ENCODE measurements around the gene MYO1H. TPM values are rescaled to one million over a fixed set of nuclear protein-coding genes. Genes with fewer than 3 reads are reported as not detected.
A peak's percentile ranks its signal among the peaks of the same experiment; 100 is the strongest.
"Not testable (repeated sequence)": the region's sequence is repeated elsewhere in the genome, so short reads cannot be mapped to it uniquely, and the experiment has no call there.

The MYO1H gene
- total and polyA plus RNA-seq, 8 donors = 0.20 to 0.93 (median 0.32) TPM

DNA sequence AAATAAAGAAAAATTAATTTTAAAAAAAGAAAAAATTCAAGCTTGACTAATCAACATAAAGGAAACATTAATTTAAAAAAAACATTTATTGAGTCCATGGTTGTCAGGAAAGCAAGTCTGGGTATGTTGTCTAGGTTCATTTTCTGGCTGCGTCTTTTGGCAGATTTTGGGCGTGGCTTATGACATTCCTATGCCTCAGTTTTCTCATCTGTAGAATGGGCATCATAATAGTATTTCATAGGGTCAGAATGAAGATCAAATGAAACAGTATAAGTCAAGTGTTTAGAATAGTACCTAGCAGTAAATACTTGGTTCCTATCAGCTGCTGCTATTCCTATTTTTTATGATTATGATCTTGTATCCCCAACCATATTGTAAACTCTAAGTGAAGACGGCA, 40.5 kb downstream of the MYO1H start:
- no peak for ATAC-seq
- H3K27me3 ChIP-seq = peaks cover 0 to 14% of the 10 kb centered on the region in 2 donors
- peaks cover 0 to 6% of the 10 kb centered on the region in 2 donors for H3K4me1 ChIP-seq
- no peak for DNase-seq
- no peaks in the 10 kb centered on the region for H3K9me3 ChIP-seq
- no peak overlapping the region for H3K27ac ChIP-seq
- TF ChIP-seq, protein P1, sequence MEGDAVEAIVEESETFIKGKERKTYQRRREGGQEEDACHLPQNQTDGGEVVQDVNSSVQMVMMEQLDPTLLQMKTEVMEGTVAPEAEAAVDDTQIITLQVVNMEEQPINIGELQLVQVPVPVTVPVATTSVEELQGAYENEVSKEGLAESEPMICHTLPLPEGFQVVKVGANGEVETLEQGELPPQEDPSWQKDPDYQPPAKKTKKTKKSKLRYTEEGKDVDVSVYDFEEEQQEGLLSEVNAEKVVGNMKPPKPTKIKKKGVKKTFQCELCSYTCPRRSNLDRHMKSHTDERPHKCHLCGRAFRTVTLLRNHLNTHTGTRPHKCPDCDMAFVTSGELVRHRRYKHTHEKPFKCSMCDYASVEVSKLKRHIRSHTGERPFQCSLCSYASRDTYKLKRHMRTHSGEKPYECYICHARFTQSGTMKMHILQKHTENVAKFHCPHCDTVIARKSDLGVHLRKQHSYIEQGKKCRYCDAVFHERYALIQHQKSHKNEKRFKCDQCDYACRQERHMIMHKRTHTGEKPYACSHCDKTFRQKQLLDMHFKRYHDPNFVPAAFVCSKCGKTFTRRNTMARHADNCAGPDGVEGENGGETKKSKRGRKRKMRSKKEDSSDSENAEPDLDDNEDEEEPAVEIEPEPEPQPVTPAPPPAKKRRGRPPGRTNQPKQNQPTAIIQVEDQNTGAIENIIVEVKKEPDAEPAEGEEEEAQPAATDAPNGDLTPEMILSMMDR (IDR thresholded peaks at IDR 0.05) = no peak
- no peak overlapping the region for H3K4me3 ChIP-seq
- no peaks in the 10 kb centered on the region for H3K36me3 ChIP-seq
- intact Hi-C loops (cut with DNase I) = loop anchor here in 1 of 2 donors (5.0 to 10.0 kb wide), 2 partner anchors 121 to 273 kb away; partner anchors contain the start of gene ACACB

DNA sequence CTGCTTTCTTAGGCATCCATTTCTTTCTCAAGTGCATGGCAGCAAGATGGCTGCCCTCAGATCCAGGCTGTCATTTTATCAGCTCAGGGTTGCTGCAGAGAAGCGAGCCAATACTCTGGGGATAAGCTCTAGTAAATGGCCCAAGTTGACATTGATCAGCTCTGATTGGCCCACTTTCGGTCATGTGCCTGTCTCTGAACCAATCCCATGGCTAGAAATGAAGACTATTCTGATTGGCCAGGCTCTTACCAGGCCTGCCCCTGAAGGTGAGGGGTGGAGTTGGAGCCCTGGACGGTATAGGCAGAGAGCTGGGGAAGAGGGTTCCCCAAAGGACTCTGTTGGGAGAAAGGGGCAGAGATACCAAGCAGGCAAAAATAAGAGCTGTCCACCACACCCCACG, 41.4 kb downstream of the MYO1H start:
- ATAC-seq (no peak), DNase-seq (no peak)
- Histone ChIP-seq H3K9me3 (no peaks in the 10 kb centered on the region), H3K36me3 (no peaks in the 10 kb centered on the region), H3K4me1 (peaks cover 0 to 6% of the 10 kb centered on the region in 2 donors), H3K27ac (no peak overlapping the region), H3K4me3 (no peak overlapping the region), H3K27me3 (peaks cover 0 to 16% of the 10 kb centered on the region in 2 donors)
- TF ChIP-seq, protein P1 (IDR thresholded peaks at IDR 0.05) = no peak
- intact Hi-C loops (cut with DNase I) = loop anchor here in 1 of 2 donors (5.0 to 10.0 kb wide), 2 partner anchors 122 to 274 kb away; partner anchors contain the start of gene ACACB

DNA sequence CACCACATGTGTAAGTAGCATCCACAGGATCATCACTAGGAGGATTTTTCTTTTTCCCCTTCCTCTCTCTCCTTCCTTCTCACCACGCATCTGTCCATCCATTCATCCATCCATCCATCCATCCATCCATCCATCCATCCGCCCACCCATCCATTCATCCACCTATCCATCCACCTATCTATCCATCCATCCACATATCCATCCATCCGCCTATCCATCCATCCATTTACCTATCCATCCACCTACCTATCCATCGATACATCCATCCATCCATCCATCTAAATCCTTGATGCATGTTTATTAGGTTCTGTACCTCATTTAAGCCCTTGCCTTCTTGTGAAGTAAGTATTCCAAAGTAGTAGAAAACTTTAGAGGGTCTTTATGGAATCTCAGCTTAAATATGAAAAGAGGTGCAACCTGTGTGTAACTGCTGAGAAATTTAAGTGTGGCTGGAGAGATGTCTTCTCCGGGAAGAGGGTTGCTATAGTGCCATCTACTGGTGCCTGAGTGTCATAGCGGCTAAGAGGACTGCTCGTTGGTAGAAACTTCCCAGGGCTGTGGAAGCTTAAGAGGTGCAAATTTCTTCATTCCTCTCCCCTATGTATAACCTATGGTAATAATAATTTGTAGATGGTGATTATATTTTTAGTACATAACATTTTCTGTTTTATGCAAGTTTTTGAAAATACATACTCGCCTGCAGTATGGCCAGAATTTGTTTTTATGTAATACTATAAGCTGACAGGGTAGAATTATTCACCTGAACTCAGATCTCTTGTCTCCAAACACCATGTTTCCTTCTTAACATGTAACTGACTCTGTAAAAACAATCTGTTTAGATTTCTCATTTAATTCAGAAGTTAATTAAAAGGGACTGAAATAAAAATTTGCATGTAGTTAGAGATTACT, 46.0 kb downstream of the MYO1H start:
- no peaks in the 10 kb centered on the region for H3K9me3 ChIP-seq
- peaks cover 0 to 16% of the 10 kb centered on the region in 2 donors for H3K27me3 ChIP-seq
- no peak overlapping the region for H3K27ac ChIP-seq
- intact Hi-C loops (cut with DNase I) = no loop called here
- ATAC-seq = peak; percentile 97
- TF ChIP-seq, protein P1 (IDR thresholded peaks at IDR 0.05) = peak; percentile 88 to 89
- H3K36me3 ChIP-seq = no peaks in the 10 kb centered on the region
- no peaks in the 10 kb centered on the region for H3K4me1 ChIP-seq
- DNase-seq = peak in 2 of 4 donors; percentile 42 to 62
- no peak overlapping the region for H3K4me3 ChIP-seq

DNA sequence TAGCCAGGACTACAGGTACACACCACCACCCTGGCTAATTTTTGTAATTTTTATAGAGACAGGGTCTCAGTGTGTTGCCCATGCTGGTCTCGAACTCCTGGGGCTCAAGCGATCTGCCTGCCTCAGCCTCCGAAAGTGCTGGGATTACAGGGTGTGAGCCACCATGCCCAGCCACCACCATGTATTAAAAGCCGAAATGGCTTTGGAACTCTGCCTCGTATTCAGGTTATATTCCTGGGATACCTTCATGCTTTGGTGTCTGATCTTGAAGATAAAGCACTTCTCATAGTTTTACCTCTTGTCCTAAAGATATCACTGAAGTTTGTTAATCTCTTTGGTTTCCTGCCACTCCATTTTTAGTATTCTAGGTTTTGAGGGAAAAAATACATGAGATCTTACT, 47.2 kb downstream of the MYO1H start:
- TF ChIP-seq, protein P1 (IDR thresholded peaks at IDR 0.05) = no peak
- intact Hi-C loops (cut with DNase I) = no loop called here

DNA sequence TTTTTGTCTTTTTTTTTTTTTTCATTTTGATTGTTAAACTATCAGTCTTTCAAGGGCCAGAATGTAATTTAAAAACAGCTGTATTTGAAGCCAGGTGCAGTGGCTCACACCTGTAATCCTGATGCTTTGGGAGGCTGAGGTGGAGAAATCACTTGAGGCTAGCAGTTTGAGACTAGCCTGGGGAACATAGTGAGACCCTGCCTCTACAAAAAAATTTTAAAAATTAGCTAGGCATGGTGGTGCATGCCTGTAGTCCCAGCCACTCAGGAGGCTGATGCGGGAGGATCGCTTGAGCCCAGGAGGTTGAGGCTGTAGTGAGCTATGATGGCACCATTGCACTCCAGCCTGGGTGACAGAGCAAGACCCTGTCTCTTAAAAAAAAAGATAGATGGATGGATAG, 57.1 kb downstream of the MYO1H start:
- H3K4me1 ChIP-seq; ATAC-seq; intact Hi-C loops (cut with DNase I); DNase-seq; H3K9me3 ChIP-seq; H3K36me3 ChIP-seq; H3K27ac ChIP-seq; H3K4me3 ChIP-seq: not testable (repeated sequence)
- H3K27me3 ChIP-seq = peaks cover 2 to 22% of the 10 kb centered on the region in 2 donors

More for the DNA sequence above, 47.2 kb downstream of the MYO1H start:
- H3K9me3 ChIP-seq = no peaks in the 10 kb centered on the region
- no peak for ATAC-seq
- DNase-seq = no peak
- no peak overlapping the region for H3K27ac ChIP-seq
- H3K4me1 ChIP-seq = no peaks in the 10 kb centered on the region
- H3K27me3 ChIP-seq = peaks cover 0 to 16% of the 10 kb centered on the region in 2 donors
- H3K36me3 ChIP-seq = no peaks in the 10 kb centered on the region
- no peak overlapping the region for H3K4me3 ChIP-seq

DNA sequence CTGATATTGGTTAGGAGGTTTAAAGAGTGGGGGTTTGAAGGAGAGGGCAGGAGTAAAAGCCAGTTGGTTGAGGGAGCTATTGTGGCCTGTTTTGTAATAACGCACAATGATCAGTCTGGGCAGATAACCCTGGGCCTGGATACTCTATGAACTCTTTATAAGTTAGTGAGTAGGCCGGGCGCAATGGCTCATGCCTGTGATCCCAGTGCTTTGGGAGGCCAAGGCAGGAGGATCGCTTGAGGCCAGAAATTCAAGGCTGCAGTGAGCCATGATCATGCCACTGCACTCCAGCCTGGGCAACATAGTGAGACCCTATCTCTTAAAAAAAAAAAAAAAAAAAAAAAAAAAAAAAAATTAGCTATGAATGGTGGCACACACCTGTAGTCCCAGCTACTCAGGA, 58.4 kb downstream of the MYO1H start:
- intact Hi-C loops (cut with DNase I); ATAC-seq; H3K4me3 ChIP-seq; DNase-seq; H3K4me1 ChIP-seq; H3K27ac ChIP-seq; H3K36me3 ChIP-seq; H3K9me3 ChIP-seq: not testable (repeated sequence)
- H3K27me3 ChIP-seq = peaks cover 2 to 21% of the 10 kb centered on the region in 2 donors

Measured in left lung (tissue), 10 donors.